OCI-LY3 (cell line): ENCODE results near the gene HLTF.
"Not testable (repeated sequence)": the region's sequence is repeated elsewhere in the genome, so short reads cannot be mapped to it uniquely, and the experiment has no call there.

Source experiments
- H2AFZ ChIP-seq: fragments of 200-600, 300-600 bp; shearing (Covaris generic); 2 replicates; pipeline ENCODE4 v1.6.0; 2014; ENCODE audit warnings: antibody characterized with exemption, low read depth, low read length
- H3K27ac ChIP-seq: fragments of 200-600, 300-600 bp; sonication (generic); 2 replicates; pipeline ENCODE4 v1.5.1; 2014; ENCODE audit warnings: mild to moderate bottlenecking, low read length, moderate library complexity, mixed read lengths
- H3K27me3 ChIP-seq: fragments of 200-600, 300-600 bp; sonication (generic); 2 replicates; pipeline ENCODE4 v1.6.1; 2014; ENCODE audit warnings: low read depth, low read length, mixed read lengths
- H3K36me3 ChIP-seq: fragments of 200-600, 300-600 bp; sonication (generic); replicated peaks from 2 replicates; pipeline ENCODE3; 2014; ENCODE audit warnings: low read depth, low read length, mixed read lengths
- H3K4me1 ChIP-seq: fragments of 300-600, 200-600 bp; sonication (generic); 2 replicates; pipeline ENCODE4 v1.6.1; 2014; ENCODE audit warnings: low read length, mixed read lengths
- H3K4me2 ChIP-seq: fragments of 200-600, 300-600 bp; sonication (generic); 2 replicates; pipeline ENCODE4 v1.6.1; 2014; ENCODE audit warnings: low read length, mixed read lengths
- H3K4me3 ChIP-seq: fragments of 300-600, 200-600 bp; sonication (generic); 2 replicates; pipeline ENCODE4 v1.5.1; 2014; ENCODE audit warnings: antibody characterized with exemption, mild to moderate bottlenecking, low read length, moderate library complexity
- H3K79me2 ChIP-seq: fragments of 300-600, 200-600 bp; shearing (Covaris generic); 2 replicates; pipeline ENCODE4 v1.6.1; 2014; ENCODE audit warnings: mild to moderate bottlenecking, low read length, mixed read lengths
- H3K9ac ChIP-seq: fragments of 300-600, 200-600 bp; shearing (Covaris generic); 2 replicates; pipeline ENCODE4 v1.6.0; 2014; ENCODE audit warnings: mild to moderate bottlenecking, low read length, moderate library complexity
- H3K9me3 ChIP-seq: fragments of 200-600, 300-600 bp; shearing (Covaris generic); 2 replicates; pipeline ENCODE4 v1.6.1; 2014; ENCODE audit warnings: low read length, mixed read lengths; ENCODE audit not compliant: insufficient read depth
- H4K20me1 ChIP-seq: fragments of 200-600, 300-600 bp; sonication (generic); 2 replicates; pipeline ENCODE4 v1.6.1; 2016; ENCODE audit warnings: low read length, mixed read lengths; ENCODE audit not compliant: insufficient read depth
- EZH2phosphoT487 ChIP-seq: fragments of 200-600 bp; shearing (Covaris generic); IDR thresholded peaks from 2 replicates; pipeline ENCODE4 v1.6.1; 2018; ENCODE audit warnings: antibody characterized with exemption, mixed run types, low read depth
- TF ChIP-seq, protein P1 (sequence below): fragments of 200-600, 300-600 bp; sonication (generic); IDR thresholded peaks from 2 replicates; pipeline ENCODE4 v1.5.1; 2014; ENCODE audit warnings: antibody characterized with exemption, low read length, low read depth

The HLTF gene

DNA sequence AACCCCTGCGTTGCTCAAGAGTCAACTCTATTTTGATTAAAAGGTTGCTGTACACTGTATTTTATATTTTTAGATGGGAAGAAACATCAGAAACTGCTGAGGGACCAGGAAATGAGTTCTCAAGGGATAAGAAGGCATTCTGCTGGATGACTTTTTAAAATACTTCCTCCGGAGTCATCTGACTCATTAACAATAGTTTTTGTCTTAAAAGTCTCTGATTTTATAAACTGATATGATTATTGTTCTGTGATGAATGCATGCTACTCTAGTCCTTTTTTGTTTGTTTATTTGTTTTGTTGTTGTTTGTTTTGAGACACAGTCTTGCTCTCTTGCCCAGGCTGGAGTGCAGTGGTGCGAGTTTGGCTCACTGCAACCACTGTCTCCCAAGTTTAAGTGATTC, 18.2 kb upstream of the HLTF start:
- no peak overlapping the region for H3K4me3 ChIP-seq
- no peaks in the 10 kb centered on the region for H3K4me1 ChIP-seq
- H3K9me3 ChIP-seq: no peaks in the 10 kb centered on the region
- H2AFZ ChIP-seq: no peak overlapping the region
- no peaks in the 10 kb centered on the region for H4K20me1 ChIP-seq
- no peak for TF ChIP-seq EZH2phosphoT487
- TF ChIP-seq, protein P1, sequence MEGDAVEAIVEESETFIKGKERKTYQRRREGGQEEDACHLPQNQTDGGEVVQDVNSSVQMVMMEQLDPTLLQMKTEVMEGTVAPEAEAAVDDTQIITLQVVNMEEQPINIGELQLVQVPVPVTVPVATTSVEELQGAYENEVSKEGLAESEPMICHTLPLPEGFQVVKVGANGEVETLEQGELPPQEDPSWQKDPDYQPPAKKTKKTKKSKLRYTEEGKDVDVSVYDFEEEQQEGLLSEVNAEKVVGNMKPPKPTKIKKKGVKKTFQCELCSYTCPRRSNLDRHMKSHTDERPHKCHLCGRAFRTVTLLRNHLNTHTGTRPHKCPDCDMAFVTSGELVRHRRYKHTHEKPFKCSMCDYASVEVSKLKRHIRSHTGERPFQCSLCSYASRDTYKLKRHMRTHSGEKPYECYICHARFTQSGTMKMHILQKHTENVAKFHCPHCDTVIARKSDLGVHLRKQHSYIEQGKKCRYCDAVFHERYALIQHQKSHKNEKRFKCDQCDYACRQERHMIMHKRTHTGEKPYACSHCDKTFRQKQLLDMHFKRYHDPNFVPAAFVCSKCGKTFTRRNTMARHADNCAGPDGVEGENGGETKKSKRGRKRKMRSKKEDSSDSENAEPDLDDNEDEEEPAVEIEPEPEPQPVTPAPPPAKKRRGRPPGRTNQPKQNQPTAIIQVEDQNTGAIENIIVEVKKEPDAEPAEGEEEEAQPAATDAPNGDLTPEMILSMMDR: no peak
- H3K27ac ChIP-seq: no peak overlapping the region
- no peaks in the 10 kb centered on the region for H3K79me2 ChIP-seq
- H3K27me3 ChIP-seq: 0 out of 2 replicates have a peak, but pooled peaks cover 5% of the 10 kb centered on the region
- no peak overlapping the region for H3K9ac ChIP-seq
- H3K36me3 ChIP-seq: no peaks in the 10 kb centered on the region
- no peak overlapping the region for H3K4me2 ChIP-seq

DNA sequence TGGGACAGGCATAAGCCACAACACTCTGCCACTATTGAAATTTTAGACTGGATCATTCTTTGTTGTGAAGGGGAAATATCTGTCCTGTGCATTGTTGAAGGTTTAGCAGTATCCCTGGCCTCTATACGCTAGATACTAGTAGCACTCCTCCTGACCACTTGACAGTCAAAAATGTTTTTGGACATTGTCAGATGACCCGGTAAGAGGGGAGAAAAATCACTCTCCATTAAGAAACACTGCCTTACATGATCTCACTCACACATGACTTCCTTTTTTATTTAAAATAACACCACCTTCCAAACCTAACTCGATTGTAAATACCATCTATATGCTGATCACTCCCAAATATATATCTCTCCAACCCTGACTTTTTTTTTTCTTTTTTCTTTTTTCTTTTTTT, 15.3 kb upstream of the HLTF start:
- H3K27me3 ChIP-seq: 0 out of 2 replicates have a peak, but pooled peaks cover 8% of the 10 kb centered on the region
- H3K4me1 ChIP-seq: no peaks in the 10 kb centered on the region
- no peak overlapping the region for H3K4me3 ChIP-seq
- H2AFZ ChIP-seq: no peak overlapping the region
- no peaks in the 10 kb centered on the region for H3K79me2 ChIP-seq
- TF ChIP-seq, protein P1: no peak
- no peak for TF ChIP-seq EZH2phosphoT487
- no peak overlapping the region for H3K9ac ChIP-seq
- H4K20me1 ChIP-seq: no peaks in the 10 kb centered on the region
- no peak overlapping the region for H3K4me2 ChIP-seq
- H3K36me3 ChIP-seq: no peaks in the 10 kb centered on the region
- H3K27ac ChIP-seq: no peak overlapping the region
- H3K9me3 ChIP-seq: no peaks in the 10 kb centered on the region

DNA sequence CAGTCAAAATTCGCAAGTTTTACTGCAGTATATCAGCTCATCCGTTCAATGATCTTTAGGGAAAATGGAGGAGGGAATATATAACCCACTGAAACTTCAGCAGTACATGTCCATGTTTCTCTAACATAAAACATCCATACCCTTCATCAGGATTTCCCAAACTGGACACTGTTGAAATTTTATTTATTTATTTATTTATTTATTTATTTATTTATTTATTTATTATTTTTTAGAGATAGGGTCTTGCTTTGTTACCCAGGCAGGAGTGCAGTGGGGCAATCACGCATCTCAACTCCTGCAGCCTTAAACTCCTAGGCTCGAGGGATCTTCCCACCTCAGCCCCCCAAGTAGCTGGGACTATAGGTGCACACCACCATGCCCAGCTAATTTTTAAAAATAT, 14.8 kb upstream of the HLTF start:
- Histone ChIP-seq H3K4me2 (no peak overlapping the region), H3K9me3 (no peaks in the 10 kb centered on the region), H3K9ac (no peak overlapping the region), H3K27ac (no peak overlapping the region), H3K27me3 (0 out of 2 replicates have a peak, but pooled peaks cover 8% of the 10 kb centered on the region), H3K4me3 (no peak overlapping the region), H3K36me3 (no peaks in the 10 kb centered on the region), H4K20me1 (no peaks in the 10 kb centered on the region), H2AFZ (no peak overlapping the region), H3K4me1 (peaks cover 3% of the 10 kb centered on the region), H3K79me2 (no peaks in the 10 kb centered on the region)
- TF ChIP-seq EZH2phosphoT487: no peak
- TF ChIP-seq, protein P1: no peak

DNA sequence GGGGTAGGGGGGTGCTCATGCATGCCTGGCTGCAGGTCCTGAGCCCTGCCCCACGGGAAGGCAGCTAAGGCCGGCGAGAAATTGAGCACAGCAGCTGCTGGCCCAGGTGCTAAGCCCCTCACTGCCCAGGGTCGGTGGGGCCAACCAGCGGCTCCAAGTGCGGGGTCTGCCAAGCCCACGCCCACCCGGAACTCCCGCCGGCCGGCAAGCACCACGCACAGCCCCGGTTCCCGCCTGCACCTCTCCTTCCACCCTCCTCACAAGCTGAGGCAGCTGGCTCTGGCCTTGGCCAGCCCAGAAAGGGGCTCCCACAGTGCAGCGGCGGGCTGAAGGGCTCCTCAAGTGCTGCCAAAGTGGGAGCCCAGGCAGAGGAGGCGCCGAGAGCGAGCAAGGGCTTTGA, 11.7 kb upstream of the HLTF start:
- not testable (repeated sequence) for H3K27ac ChIP-seq, H3K9ac ChIP-seq, H3K4me2 ChIP-seq, H3K9me3 ChIP-seq, H3K79me2 ChIP-seq, H2AFZ ChIP-seq, H4K20me1 ChIP-seq, H3K4me3 ChIP-seq, H3K36me3 ChIP-seq
- Histone ChIP-seq H3K4me1 (peaks cover 16% of the 10 kb centered on the region), H3K27me3 (peaks cover 12% of the 10 kb centered on the region; the same call in 1 of the 2 replicates)

DNA sequence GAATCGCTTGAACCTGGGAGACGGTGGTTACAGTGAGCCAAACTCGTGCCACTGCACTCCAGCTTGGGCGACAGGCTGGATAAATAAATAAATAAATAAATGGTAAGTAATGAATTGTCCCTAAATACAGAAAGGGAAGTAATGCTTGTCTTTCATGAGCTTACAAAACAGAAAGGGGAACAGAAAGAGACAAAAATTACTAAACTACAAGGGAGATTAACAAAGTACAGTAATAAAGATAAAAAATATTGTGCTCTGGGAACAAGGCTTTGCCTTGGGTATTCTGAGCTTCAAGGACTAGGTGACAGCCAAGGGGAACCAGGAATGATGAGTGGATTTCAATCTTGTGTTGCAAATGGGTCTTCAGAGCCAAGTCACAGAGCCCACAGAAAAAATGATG, 9.2 kb upstream of the HLTF start:
- Histone ChIP-seq H3K79me2 (no peaks in the 10 kb centered on the region), H3K4me2 (peak overlapping the region; percentile 74), H3K27ac (peak overlapping the region; percentile 43), H3K4me1 (peaks cover 34% of the 10 kb centered on the region), H3K36me3 (no peaks in the 10 kb centered on the region), H3K9ac (no peak overlapping the region), H2AFZ (no peak overlapping the region), H3K4me3 (peak overlapping the region; percentile 47), H3K27me3 (peaks cover 12% of the 10 kb centered on the region; the same call in 1 of the 2 replicates), H4K20me1 (no peaks in the 10 kb centered on the region), H3K9me3 (no peaks in the 10 kb centered on the region)
- TF ChIP-seq, protein P1: no peak
- TF ChIP-seq EZH2phosphoT487: no peak
